K562 (cell line): ENCODE results near the gene MYO1E. TPM values are rescaled to one million over a fixed set of nuclear protein-coding genes. Genes with fewer than 3 reads are reported as not detected.

ENCODE experiments used
- BHLHE40 ChIP-seq: IDR thresholded peaks from 2 replicates; pipeline ENCODE4 v1.6.1; 2011; ENCODE audit warnings: low read length, improper control_type of control experiment
- CBFA2T2 ChIP-seq: fragments of 450-650 bp; conservative IDR thresholded peaks from 2 replicates; pipeline ENCODE4 v1.6.1; 2017; ENCODE audit warnings: mild to moderate bottlenecking
- CBX2 ChIP-seq: fragments of 200-600 bp; sonication (generic); IDR thresholded peaks from one replicate; pipeline ENCODE4 v1.6.1; 2012; ENCODE audit warnings: mild to moderate bottlenecking, low read length, inconsistent platforms; ENCODE audit not compliant: insufficient read depth, poor library complexity, severe bottlenecking
- DNMT1 ChIP-seq: fragments of 450-650 bp; IDR thresholded peaks from 2 replicates; pipeline ENCODE4 v1.6.1; 2016; ENCODE audit warnings: antibody characterized with exemption, mild to moderate bottlenecking
- FOXJ2 ChIP-seq: fragments of 200-800 bp; sonication (Bioruptor generic); IDR thresholded peaks from 2 replicates; pipeline ENCODE4 v1.6.1; 2016; ENCODE audit warnings: missing genetic modification characterization, missing compliant biosample characterization
- GATA2 ChIP-seq: sonication (generic); formaldehyde crosslinking; IDR thresholded peaks from 2 replicates; pipeline ENCODE4 v1.4.0; 2020; ENCODE audit warnings: mild to moderate bottlenecking, missing genetic modification reagents
- JUN ChIP-seq, 2 experiments: sonication (generic) in 1 of 2; formaldehyde crosslinking in 1 of 2; IDR thresholded peaks; 2 replicates each; pipeline versions ENCODE4 v1.6.1 to v1.8.0; 2012 to 2022; ENCODE audit warnings: borderline replicate concordance in 2 of 2, mild to moderate bottlenecking in 2 of 2, improper control_type of control experiment in 1 of 2, low read depth in 1 of 2, low read length in 1 of 2, missing genetic modification reagents in 1 of 2
- KLF13 ChIP-seq: fragments of 450-650 bp; IDR thresholded peaks from 2 replicates; pipeline ENCODE4 v1.6.1; 2016; ENCODE audit warnings: missing genetic modification characterization, low read depth, mild to moderate bottlenecking, missing compliant biosample characterization, moderate library complexity, borderline replicate concordance
- MEF2D ChIP-seq: conservative IDR thresholded peaks from 2 replicates; pipeline ENCODE4 v1.6.1; 2016; ENCODE audit warnings: low read depth, missing genetic modification characterization, missing compliant biosample characterization
- NCOR1 ChIP-seq: fragments of 450-650 bp; IDR thresholded peaks from 2 replicates; pipeline ENCODE4 v1.6.1; 2016; ENCODE audit warnings: mild to moderate bottlenecking, moderate library complexity
- NFRKB ChIP-seq: fragments of 450-650 bp; IDR thresholded peaks from 2 replicates; pipeline ENCODE4 v1.6.1; 2016; ENCODE audit warnings: low read depth
- POLR2A ChIP-seq: fragments of 450-650 bp; conservative IDR thresholded peaks from 2 replicates; pipeline ENCODE4 v1.6.1; 2016
- PRMT5 ChIP-seq: sonication (generic); formaldehyde crosslinking; IDR thresholded peaks from 2 replicates; pipeline ENCODE4 v1.5.0; 2020; ENCODE audit warnings: missing genetic modification reagents
- RAD51 ChIP-seq: fragments of 450-650 bp; IDR thresholded peaks from 2 replicates; pipeline ENCODE4 v1.7.1; 2016; ENCODE audit warnings: low read depth, mild to moderate bottlenecking, borderline replicate concordance
- TAF1 ChIP-seq: IDR thresholded peaks from 2 replicates; pipeline ENCODE4 v1.6.1; 2011; ENCODE audit warnings: mild to moderate bottlenecking, low read length, moderate library complexity; ENCODE audit not compliant: insufficient read depth, control insufficient read depth, severe bottlenecking; ENCODE audit errors: extremely low read depth
- XRCC4 ChIP-seq: IDR thresholded peaks from one replicate; pipeline ENCODE4 v1.6.1; 2011; ENCODE audit not compliant: insufficient read depth, insufficient read length; ENCODE audit errors: extremely low read depth
- ZNF444 ChIP-seq: fragments of 250-450 bp; sonication (Bioruptor Pico); IDR thresholded peaks from 2 replicates; pipeline ENCODE4 v1.4.0; 2020; ENCODE audit warnings: mild to moderate bottlenecking, moderate library complexity
- ZNF778 ChIP-seq: fragments of 450-650 bp; formaldehyde crosslinking; IDR thresholded peaks from 2 replicates; pipeline ENCODE4 v1.4.0; 2020; ENCODE audit warnings: mild to moderate bottlenecking, moderate library complexity
- polyA plus RNA-seq, 8 experiments: library from polyadenylated mRNA; depleted of rRNA in 4 of 8; stranded (reverse) in 5 of 8; unstranded in 3 of 8; fragments of >200 nt; fragmentation: Nextera tagmentation in 2 of 8; fragmentation: Illumina TruSeq in 1 of 8; extraction: Ambion mirVana in 2 of 8; extraction: Trizol in 1 of 8; gene quantifications; 2 replicates each; pipeline versions ENCODE4 v1.2.1 to v1.2.3, GENCODE V29; 2011 to 2014; ENCODE audit warnings: inconsistent platforms in 1 of 8, missing spikeins in 1 of 8
- total RNA-seq, 7 experiments: library from RNA; depleted of rRNA in 6 of 7; stranded (reverse); fragments of >200 nt in 6 of 7; fragmentation: Illumina TruSeq in 2 of 7; extraction: Trizol in 2 of 7; gene quantifications; 2 replicates each; pipeline versions ENCODE4 v1.2.1 to v1.2.3, GENCODE V29; 2011 to 2021; ENCODE audit warnings: low replicate concordance in 1 of 7
- TF ChIP-seq, protein P1 (sequence below), 2 experiments: fragments of 450-650 bp in 1 of 2; sonication (generic) in 1 of 2; formaldehyde crosslinking; conservative IDR thresholded peaks; 2 replicates each; pipeline versions ENCODE4 v1.4.0 to v1.8.1; 2020 to 2022; ENCODE audit warnings: mild to moderate bottlenecking in 1 of 2, missing genetic modification reagents in 1 of 2
- TF ChIP-seq, protein P2 (sequence below): sonication (generic); IDR thresholded peaks from 2 replicates; pipeline ENCODE4 v1.6.1; 2016
- TF ChIP-seq, protein P3 (sequence below): fragments of 450-650 bp; IDR thresholded peaks from 2 replicates; pipeline ENCODE4 v1.6.1; 2018; ENCODE audit not compliant: partially characterized antibody
- TF ChIP-seq, protein P4 (sequence below): sonication (generic); formaldehyde crosslinking; IDR thresholded peaks from 2 replicates; pipeline ENCODE4 v1.5.0; 2020; ENCODE audit warnings: missing genetic modification reagents

The MYO1E gene
- total and polyA plus RNA-seq, 9 of the 15 experiments (the other 6 are each of a cell fraction or from before 2014, with no cell fraction given) = under 0.01 to 0.44 (median 0.01) TPM; not detected in 6

DNA sequence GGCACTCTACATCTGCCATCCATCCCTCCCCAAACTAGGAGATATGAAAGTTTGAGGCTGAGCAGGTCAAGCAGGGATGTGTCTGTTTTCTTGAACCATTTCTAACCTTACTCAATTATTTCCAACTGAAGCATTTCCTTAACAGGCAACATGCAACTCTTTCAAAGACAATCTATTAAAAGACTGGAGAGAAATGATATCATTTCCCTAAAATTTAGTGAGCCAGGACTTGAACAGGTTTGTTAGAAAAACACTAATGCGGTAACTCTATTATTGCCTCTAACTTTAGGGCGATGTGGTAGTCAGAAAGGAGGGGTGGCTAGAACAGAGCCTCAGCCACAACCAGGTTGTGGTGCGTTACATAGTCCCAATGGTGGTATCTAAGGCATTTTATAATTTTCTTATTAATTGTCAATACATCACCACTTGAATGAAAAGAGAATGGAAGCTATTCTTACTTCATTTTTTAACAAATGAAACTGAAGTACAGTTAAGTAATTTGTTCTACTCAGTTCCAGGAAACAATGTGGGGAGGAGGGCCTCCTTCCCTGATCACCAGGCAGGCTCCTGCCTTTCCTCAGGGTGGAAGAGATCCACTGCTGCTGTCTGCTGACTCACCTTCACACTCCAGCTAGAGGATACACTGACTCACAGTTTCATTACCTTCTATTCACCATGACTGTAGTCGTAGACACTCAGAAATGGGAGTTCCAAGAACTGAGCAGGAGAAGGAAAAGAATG, 22.8 kb downstream of the MYO1E start (continued):
- TF ChIP-seq NFRKB = no peak
- no peak for TF ChIP-seq DNMT1
- no peak for TF ChIP-seq CBX2
- TF ChIP-seq KLF13 (tag) = no peak
- TF ChIP-seq XRCC4 = no peak
- TF ChIP-seq POLR2A = no peak
- TF ChIP-seq MEF2D (tag) = no peak
- TF ChIP-seq, protein P1, sequence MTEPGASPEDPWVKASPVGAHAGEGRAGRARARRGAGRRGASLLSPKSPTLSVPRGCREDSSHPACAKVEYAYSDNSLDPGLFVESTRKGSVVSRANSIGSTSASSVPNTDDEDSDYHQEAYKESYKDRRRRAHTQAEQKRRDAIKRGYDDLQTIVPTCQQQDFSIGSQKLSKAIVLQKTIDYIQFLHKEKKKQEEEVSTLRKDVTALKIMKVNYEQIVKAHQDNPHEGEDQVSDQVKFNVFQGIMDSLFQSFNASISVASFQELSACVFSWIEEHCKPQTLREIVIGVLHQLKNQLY (CRISPR knock-in tag; conservative IDR thresholded peaks at IDR 0.05) = no peak
- TF ChIP-seq NCOR1 = no peak
- TF ChIP-seq, protein P2, sequence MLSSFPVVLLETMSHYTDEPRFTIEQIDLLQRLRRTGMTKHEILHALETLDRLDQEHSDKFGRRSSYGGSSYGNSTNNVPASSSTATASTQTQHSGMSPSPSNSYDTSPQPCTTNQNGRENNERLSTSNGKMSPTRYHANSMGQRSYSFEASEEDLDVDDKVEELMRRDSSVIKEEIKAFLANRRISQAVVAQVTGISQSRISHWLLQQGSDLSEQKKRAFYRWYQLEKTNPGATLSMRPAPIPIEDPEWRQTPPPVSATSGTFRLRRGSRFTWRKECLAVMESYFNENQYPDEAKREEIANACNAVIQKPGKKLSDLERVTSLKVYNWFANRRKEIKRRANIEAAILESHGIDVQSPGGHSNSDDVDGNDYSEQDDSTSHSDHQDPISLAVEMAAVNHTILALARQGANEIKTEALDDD = no peak
- no peak for TF ChIP-seq GATA2
- no peak for TF ChIP-seq PRMT5
- TF ChIP-seq JUN (IDR thresholded peaks at IDR 0.05; ENCODE audit: borderline replicate concordance, low read depth, low read length) = 0 out of 2 replicates have a peak, but pooled peaks have one; percentile 22
- TF ChIP-seq JUN (CRISPR knock-in tag; IDR thresholded peaks at IDR 0.05; ENCODE audit: borderline replicate concordance) = no peak
- TF ChIP-seq ZNF778 = no peak
- TF ChIP-seq BHLHE40 = no peak
- no peak for TF ChIP-seq FOXJ2
- no peak for TF ChIP-seq CBFA2T2
- TF ChIP-seq TAF1 = no peak
- TF ChIP-seq, protein P3, sequence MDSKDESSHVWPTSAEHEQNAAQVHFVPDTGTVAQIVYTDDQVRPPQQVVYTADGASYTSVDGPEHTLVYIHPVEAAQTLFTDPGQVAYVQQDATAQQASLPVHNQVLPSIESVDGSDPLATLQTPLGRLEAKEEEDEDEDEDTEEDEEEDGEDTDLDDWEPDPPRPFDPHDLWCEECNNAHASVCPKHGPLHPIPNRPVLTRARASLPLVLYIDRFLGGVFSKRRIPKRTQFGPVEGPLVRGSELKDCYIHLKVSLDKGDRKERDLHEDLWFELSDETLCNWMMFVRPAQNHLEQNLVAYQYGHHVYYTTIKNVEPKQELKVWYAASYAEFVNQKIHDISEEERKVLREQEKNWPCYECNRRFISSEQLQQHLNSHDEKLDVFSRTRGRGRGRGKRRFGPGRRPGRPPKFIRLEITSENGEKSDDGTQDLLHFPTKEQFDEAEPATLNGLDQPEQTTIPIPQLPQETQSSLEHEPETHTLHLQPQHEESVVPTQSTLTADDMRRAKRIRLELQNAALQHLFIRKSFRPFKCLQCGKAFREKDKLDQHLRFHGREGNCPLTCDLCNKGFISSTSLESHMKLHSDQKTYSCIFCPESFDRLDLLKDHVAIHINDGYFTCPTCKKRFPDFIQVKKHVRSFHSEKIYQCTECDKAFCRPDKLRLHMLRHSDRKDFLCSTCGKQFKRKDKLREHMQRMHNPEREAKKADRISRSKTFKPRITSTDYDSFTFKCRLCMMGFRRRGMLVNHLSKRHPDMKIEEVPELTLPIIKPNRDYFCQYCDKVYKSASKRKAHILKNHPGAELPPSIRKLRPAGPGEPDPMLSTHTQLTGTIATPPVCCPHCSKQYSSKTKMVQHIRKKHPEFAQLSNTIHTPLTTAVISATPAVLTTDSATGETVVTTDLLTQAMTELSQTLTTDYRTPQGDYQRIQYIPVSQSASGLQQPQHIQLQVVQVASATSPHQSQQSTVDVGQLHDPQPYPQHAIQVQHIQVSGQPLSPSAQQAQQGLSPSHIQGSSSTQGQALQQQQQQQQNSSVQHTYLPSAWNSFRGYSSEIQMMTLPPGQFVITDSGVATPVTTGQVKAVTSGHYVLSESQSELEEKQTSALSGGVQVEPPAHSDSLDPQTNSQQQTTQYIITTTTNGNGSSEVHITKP = no peak
- TF ChIP-seq, protein P4, sequence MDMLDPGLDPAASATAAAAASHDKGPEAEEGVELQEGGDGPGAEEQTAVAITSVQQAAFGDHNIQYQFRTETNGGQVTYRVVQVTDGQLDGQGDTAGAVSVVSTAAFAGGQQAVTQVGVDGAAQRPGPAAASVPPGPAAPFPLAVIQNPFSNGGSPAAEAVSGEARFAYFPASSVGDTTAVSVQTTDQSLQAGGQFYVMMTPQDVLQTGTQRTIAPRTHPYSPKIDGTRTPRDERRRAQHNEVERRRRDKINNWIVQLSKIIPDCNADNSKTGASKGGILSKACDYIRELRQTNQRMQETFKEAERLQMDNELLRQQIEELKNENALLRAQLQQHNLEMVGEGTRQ (CRISPR knock-in tag) = no peak
- no peak for TF ChIP-seq RAD51
- TF ChIP-seq ZNF444 (CRISPR knock-in tag) = no peak
